Osteoblast (primary cell): Measurements from ENCODE around the gene RMI2. TPM values are rescaled to one million over a fixed set of nuclear protein-coding genes. Genes with fewer than 3 reads are reported as not detected.
"Not testable (repeated sequence)": the region's sequence is repeated elsewhere in the genome, so short reads cannot be mapped to it uniquely, and the experiment has no call there.

Source experiments
- DNase-seq: peaks from one replicate; pipeline ENCODE4 v3.0.0; 2011; ENCODE audit warnings: low spot score, mixed read lengths; ENCODE audit not compliant: insufficient read length; ENCODE audit errors: missing footprints
- H2AFZ ChIP-seq: 2 replicates; pipeline ENCODE4 v1.6.0; 2011; ENCODE audit warnings: mild to moderate bottlenecking, low read length
- H3K27ac ChIP-seq: 2 replicates; pipeline ENCODE4 v1.5.1; 2011; ENCODE audit warnings: mild to moderate bottlenecking, low read depth, low read length, moderate library complexity
- H3K27me3 ChIP-seq: 2 replicates; pipeline ENCODE4 v1.6.0; 2012; ENCODE audit warnings: mild to moderate bottlenecking, control low read depth, inconsistent platforms, low read length, moderate library complexity; ENCODE audit not compliant: insufficient read depth
- H3K36me3 ChIP-seq: 2 replicates; pipeline ENCODE4 v1.5.1; 2011; ENCODE audit warnings: mild to moderate bottlenecking, low read length, control low read depth, moderate library complexity; ENCODE audit not compliant: insufficient read depth
- H3K4me1 ChIP-seq: 2 replicates; pipeline ENCODE4 v1.5.1; 2011; ENCODE audit warnings: mild to moderate bottlenecking, low read length, control low read depth, moderate library complexity; ENCODE audit not compliant: insufficient read depth
- H3K4me2 ChIP-seq: 2 replicates; pipeline ENCODE4 v1.6.0; 2011; ENCODE audit warnings: mild to moderate bottlenecking, low read length; ENCODE audit not compliant: insufficient read depth
- H3K4me3 ChIP-seq: fragments of 200-600 bp; sonication (generic); 3 replicates; pipeline ENCODE4 v1.5.1; 2012; ENCODE audit warnings: mild to moderate bottlenecking, low read length, inconsistent platforms; ENCODE audit not compliant: insufficient read depth
- H3K79me2 ChIP-seq: 2 replicates; pipeline ENCODE4 v1.6.0; 2012; ENCODE audit warnings: mild to moderate bottlenecking, low read length, control low read depth, inconsistent platforms; ENCODE audit not compliant: insufficient read depth
- H3K9me3 ChIP-seq: 2 replicates; pipeline ENCODE4 v1.5.1; 2011; ENCODE audit warnings: low read depth, low read length, control low read depth
- H4K20me1 ChIP-seq: 2 replicates; pipeline ENCODE4 v1.6.0; 2012; ENCODE audit warnings: mild to moderate bottlenecking, low read length, control low read depth; ENCODE audit not compliant: insufficient read depth
- CTCF ChIP-seq: IDR thresholded peaks from 2 replicates; pipeline ENCODE4 v1.5.1; 2011; ENCODE audit warnings: mild to moderate bottlenecking, low read depth, low read length, moderate library complexity; ENCODE audit errors: extremely low read depth
- total RNA-seq: library from RNA; depleted of rRNA; stranded (reverse); fragments of >200 nt; gene quantifications from 2 replicates; pipeline ENCODE4 v1.2.3, GENCODE V29; 2012

RMI2 gene
- total RNA-seq, 1 donor = 1.4 TPM

DNA sequence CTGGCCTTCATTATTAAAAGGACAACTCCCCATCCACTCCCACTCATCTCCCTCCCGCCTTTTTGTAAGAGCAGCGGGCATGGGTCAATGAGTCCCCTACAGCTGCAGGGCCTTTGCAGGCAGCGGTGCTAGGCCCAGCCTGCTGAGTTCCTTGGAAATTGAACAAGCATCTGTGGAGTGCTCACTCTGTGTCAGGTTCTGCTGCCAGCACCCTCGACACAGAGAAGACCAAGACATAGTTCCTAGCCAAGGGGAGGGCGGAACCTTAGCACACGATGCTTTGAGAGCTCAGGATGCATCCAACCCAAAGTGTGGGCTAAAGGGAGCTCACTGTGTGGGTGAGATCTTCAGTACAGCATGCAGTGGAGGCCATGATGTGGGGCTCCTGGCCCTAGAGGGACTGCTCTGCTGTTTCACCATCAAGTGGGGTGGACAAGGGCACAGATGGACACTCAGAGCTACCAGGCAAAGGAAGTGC lies 27.6 kb downstream of the RMI2 start:
- H3K27me3 ChIP-seq = no peaks in the 10 kb centered on the region
- H3K4me1 ChIP-seq = peaks cover 5% of the 10 kb centered on the region
- no peaks in the 10 kb centered on the region for H3K79me2 ChIP-seq
- no peak for TF ChIP-seq CTCF
- no peak overlapping the region for H2AFZ ChIP-seq
- no peak overlapping the region for H3K4me3 ChIP-seq
- H3K9me3 ChIP-seq = no peaks in the 10 kb centered on the region
- H4K20me1 ChIP-seq = no peaks in the 10 kb centered on the region
- DNase-seq = no peak
- no peak overlapping the region for H3K27ac ChIP-seq
- H3K36me3 ChIP-seq = no peaks in the 10 kb centered on the region
- no peak overlapping the region for H3K4me2 ChIP-seq

GRCh38 chr16:11374255-11374654 lies 29.0 kb downstream of the RMI2 start:
- Histone ChIP-seq H4K20me1 (no peaks in the 10 kb centered on the region), H3K4me3 (no peak overlapping the region), H3K79me2 (no peaks in the 10 kb centered on the region), H3K36me3 (no peaks in the 10 kb centered on the region), H3K27ac (no peak overlapping the region), H2AFZ (peak overlapping the region; percentile 2), H3K4me2 (no peak overlapping the region), H3K9me3 (no peaks in the 10 kb centered on the region), H3K27me3 (no peaks in the 10 kb centered on the region), H3K4me1 (peaks cover 11% of the 10 kb centered on the region)
- TF ChIP-seq CTCF = no peak
- DNase-seq = no peak

- no peak for TF ChIP-seq CTCF
- no peak for DNase-seq
- Histone ChIP-seq H3K79me2 (no peaks in the 10 kb centered on the region), H3K4me1 (peaks cover 16% of the 10 kb centered on the region), H3K27me3 (no peaks in the 10 kb centered on the region), H2AFZ (no peak overlapping the region), H4K20me1 (no peaks in the 10 kb centered on the region), H3K36me3 (no peaks in the 10 kb centered on the region), H3K9me3 (no peaks in the 10 kb centered on the region), H3K4me2 (no peak overlapping the region), H3K4me3 (no peak overlapping the region), H3K27ac (no peak overlapping the region)
Measured at GRCh38 chr16:11377154-11377553, 31.9 kb downstream of the RMI2 start.

DNA sequence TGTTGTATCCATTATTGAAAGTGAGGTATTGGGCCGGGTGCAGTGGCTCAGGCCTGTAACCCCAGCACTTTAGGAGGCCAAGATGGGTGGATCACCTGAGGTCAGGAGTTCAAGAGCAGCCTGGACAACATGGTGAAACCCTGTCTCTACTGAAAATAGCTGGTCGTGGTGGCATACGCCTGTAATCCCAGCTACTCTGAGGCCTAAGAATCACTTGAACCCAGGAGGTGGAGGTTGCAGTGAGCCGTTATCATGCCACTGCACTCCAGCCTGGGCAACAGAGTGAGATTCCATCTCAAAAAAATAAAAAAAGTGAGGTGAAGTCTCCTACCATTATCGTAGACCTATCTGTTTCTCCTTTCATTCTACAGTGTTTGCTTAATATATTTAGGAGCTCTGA lies 33.7 kb downstream of the RMI2 start:
- H3K79me2 ChIP-seq, DNase-seq, H3K9me3 ChIP-seq, H3K4me3 ChIP-seq, H3K36me3 ChIP-seq, H3K27me3 ChIP-seq, H2AFZ ChIP-seq, H4K20me1 ChIP-seq: not testable (repeated sequence)
- H3K27ac ChIP-seq = peak overlapping the region; percentile 40
- peak overlapping the region; percentile 71 for H3K4me2 ChIP-seq
- peaks cover 16% of the 10 kb centered on the region for H3K4me1 ChIP-seq
